A673 (cell line): ENCODE data around the gene KREMEN1. TPM values are rescaled to one million over a fixed set of nuclear protein-coding genes. Genes with fewer than 3 reads are reported as not detected.

Experiments
- BruUV-seq: library from RNA; stranded (reverse); fragments of 400-500 nt; replicated peaks from 2 replicates; lab custom pipeline; 2021; lab: Mats Ljungman, UMichigan
- CTCF ChIA-PET: fragments of 300-600 bp; sonication (Branson Sonifier 250); formaldehyde crosslinking; loops from one replicate; lab custom pipeline; 2022; ENCODE audit warnings: antibody characterized with exemption; lab: Charles Lee
- POLR2A ChIA-PET: fragments of 300-600 bp; sonication (Branson Sonifier 250); formaldehyde crosslinking; loops from one replicate; lab custom pipeline; 2022; ENCODE audit warnings: antibody characterized with exemption; ENCODE audit not compliant: low non-redundant PET; lab: Charles Lee
- DNase-seq: peaks from one replicate; pipeline ENCODE4 v3.0.0-alpha.2; 2015; ENCODE audit warnings: low spot score
- H3K27ac ChIP-seq: fragments of 200-600 bp; sonication (generic); 2 replicates; pipeline ENCODE4 v1.5.1; 2016; ENCODE audit warnings: mixed run types, low read depth, mild to moderate bottlenecking, mixed read lengths, antibody characterized with exemption, low read length; ENCODE audit not compliant: poor library complexity, severe bottlenecking
- H3K27me3 ChIP-seq: fragments of 200-600 bp; sonication (generic); replicated peaks from 2 replicates; pipeline ENCODE4 v1.6.1; 2017; ENCODE audit warnings: mixed run types, low read depth, mild to moderate bottlenecking, mixed read lengths, antibody characterized with exemption, low read length; ENCODE audit not compliant: insufficient read depth, poor library complexity
- H3K36me3 ChIP-seq: fragments of 200-600 bp; sonication (generic); 2 replicates; pipeline ENCODE4 v1.6.1; 2016; ENCODE audit warnings: mixed run types, mild to moderate bottlenecking, mixed read lengths, antibody characterized with exemption, low read length; ENCODE audit not compliant: insufficient read depth, poor library complexity, severe bottlenecking
- H3K4me1 ChIP-seq: fragments of 200-600 bp; sonication (generic); 2 replicates; pipeline ENCODE4 v1.6.1; 2017; ENCODE audit warnings: mixed run types, mild to moderate bottlenecking, mixed read lengths, antibody characterized with exemption, low read length; ENCODE audit not compliant: insufficient read depth, poor library complexity, severe bottlenecking
- H3K4me3 ChIP-seq: fragments of 200-600 bp; sonication (generic); 2 replicates; pipeline ENCODE4 v1.5.1; 2016; ENCODE audit warnings: low read depth, mixed run types, mild to moderate bottlenecking, mixed read lengths, low read length; ENCODE audit not compliant: poor library complexity, severe bottlenecking
- H3K9me3 ChIP-seq: fragments of 200-600 bp; sonication (generic); 2 replicates; pipeline ENCODE4 v1.6.1; 2016; ENCODE audit warnings: mixed run types, low read depth, mild to moderate bottlenecking, mixed read lengths, antibody characterized with exemption, low read length; ENCODE audit not compliant: poor library complexity, severe bottlenecking
- EZH2 ChIP-seq: fragments of 200-600 bp; sonication (generic); IDR thresholded peaks from 2 replicates; pipeline ENCODE4 v1.6.1; 2017; ENCODE audit warnings: borderline replicate concordance, low read depth, mild to moderate bottlenecking, mixed read lengths, antibody characterized with exemption, low read length; ENCODE audit not compliant: poor library complexity, severe bottlenecking
- intact Hi-C: fragments of 100-400 bp; cut with micrococcal nuclease; formaldehyde crosslinking; loops from one replicate; pipeline ENCODE4 v1.10.0; 2022; ENCODE audit not compliant: unreplicated experiment
- total RNA-seq: library from RNA; stranded (reverse); gene quantifications from 2 replicates; pipeline ENCODE4 v1.2.3, GENCODE V29; 2021
- TF ChIP-seq, protein P1 (sequence below): fragments of 300-800, 200-600 bp; sonication (generic); conservative IDR thresholded peaks from 2 replicates; pipeline ENCODE4 v1.5.1; 2017; ENCODE audit warnings: low read depth, mild to moderate bottlenecking, antibody characterized with exemption, low read length, moderate library complexity, mixed read lengths

Gene KREMEN1
- total RNA-seq, 1 experiment from 2014 or later = 4.2 TPM

GRCh38 chr22:29108137-29108536 lies 35.3 kb downstream of the KREMEN1 start:
- ChIA-PET POLR2A (no interaction called here), CTCF (no interaction called here)
- H3K4me3 ChIP-seq = no peak overlapping the region
- no peaks in the 10 kb centered on the region for H3K9me3 ChIP-seq
- BruUV-seq = no TSS peak
- peaks cover 19% of the 10 kb centered on the region for H3K4me1 ChIP-seq
- intact Hi-C loops = no loop called here
- no peak for TF ChIP-seq EZH2
- TF ChIP-seq, protein P1, sequence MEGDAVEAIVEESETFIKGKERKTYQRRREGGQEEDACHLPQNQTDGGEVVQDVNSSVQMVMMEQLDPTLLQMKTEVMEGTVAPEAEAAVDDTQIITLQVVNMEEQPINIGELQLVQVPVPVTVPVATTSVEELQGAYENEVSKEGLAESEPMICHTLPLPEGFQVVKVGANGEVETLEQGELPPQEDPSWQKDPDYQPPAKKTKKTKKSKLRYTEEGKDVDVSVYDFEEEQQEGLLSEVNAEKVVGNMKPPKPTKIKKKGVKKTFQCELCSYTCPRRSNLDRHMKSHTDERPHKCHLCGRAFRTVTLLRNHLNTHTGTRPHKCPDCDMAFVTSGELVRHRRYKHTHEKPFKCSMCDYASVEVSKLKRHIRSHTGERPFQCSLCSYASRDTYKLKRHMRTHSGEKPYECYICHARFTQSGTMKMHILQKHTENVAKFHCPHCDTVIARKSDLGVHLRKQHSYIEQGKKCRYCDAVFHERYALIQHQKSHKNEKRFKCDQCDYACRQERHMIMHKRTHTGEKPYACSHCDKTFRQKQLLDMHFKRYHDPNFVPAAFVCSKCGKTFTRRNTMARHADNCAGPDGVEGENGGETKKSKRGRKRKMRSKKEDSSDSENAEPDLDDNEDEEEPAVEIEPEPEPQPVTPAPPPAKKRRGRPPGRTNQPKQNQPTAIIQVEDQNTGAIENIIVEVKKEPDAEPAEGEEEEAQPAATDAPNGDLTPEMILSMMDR = no peak
- no peak for DNase-seq
- no peaks in the 10 kb centered on the region for H3K27me3 ChIP-seq
- H3K36me3 ChIP-seq = no peaks in the 10 kb centered on the region
- H3K27ac ChIP-seq = no peak overlapping the region

DNA sequence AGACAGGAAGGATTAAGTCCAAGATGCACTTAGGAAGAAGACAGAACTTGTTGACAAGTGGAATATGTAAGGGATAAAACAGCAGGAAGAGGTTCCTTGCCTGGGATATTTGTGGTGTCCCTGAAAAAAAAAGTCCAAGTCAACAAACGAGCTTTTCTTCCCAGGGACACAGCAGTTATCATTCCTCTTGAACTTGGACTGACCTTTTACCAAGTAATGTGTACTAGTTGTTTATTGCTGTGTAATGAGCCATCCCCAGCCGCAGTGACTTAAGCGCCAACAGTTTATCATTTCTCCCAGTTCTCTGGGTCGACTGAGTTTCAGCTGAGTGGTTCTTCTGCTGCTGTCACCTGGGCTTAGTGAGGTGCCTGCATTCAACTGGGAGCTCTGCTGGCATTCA lies 37.0 kb downstream of the KREMEN1 start:
- Histone ChIP-seq H3K27ac (no peak overlapping the region), H3K36me3 (no peaks in the 10 kb centered on the region), H3K4me1 (peaks cover 11% of the 10 kb centered on the region), H3K27me3 (no peaks in the 10 kb centered on the region), H3K4me3 (no peak overlapping the region), H3K9me3 (no peaks in the 10 kb centered on the region)
- intact Hi-C loops = no loop called here
- ChIA-PET POLR2A (no interaction called here), CTCF (no interaction called here)
- no peak for TF ChIP-seq EZH2
- TF ChIP-seq, protein P1 = no peak
- no TSS peak for BruUV-seq
- no peak for DNase-seq

- H3K36me3 ChIP-seq = no peaks in the 10 kb centered on the region
- no TSS peak for BruUV-seq
- ChIA-PET CTCF (no interaction called here), POLR2A (no interaction called here)
- H3K4me3 ChIP-seq = no peak overlapping the region
- DNase-seq = no peak
- no peaks in the 10 kb centered on the region for H3K27me3 ChIP-seq
- intact Hi-C loops = no loop called here
- H3K27ac ChIP-seq = no peak overlapping the region
- H3K9me3 ChIP-seq = no peaks in the 10 kb centered on the region
- H3K4me1 ChIP-seq = peaks cover 11% of the 10 kb centered on the region
- TF ChIP-seq, protein P1 = no peak
- TF ChIP-seq EZH2 = no peak
These were observed 38.1 kb downstream of the KREMEN1 start for GRCh38 chr22:29110946-29111345.
